ENCODE data around the gene GOT2.
"Not testable (repeated sequence)": the region's sequence is repeated elsewhere in the genome, so short reads cannot be mapped to it uniquely, and the experiment has no call there.

DNA sequence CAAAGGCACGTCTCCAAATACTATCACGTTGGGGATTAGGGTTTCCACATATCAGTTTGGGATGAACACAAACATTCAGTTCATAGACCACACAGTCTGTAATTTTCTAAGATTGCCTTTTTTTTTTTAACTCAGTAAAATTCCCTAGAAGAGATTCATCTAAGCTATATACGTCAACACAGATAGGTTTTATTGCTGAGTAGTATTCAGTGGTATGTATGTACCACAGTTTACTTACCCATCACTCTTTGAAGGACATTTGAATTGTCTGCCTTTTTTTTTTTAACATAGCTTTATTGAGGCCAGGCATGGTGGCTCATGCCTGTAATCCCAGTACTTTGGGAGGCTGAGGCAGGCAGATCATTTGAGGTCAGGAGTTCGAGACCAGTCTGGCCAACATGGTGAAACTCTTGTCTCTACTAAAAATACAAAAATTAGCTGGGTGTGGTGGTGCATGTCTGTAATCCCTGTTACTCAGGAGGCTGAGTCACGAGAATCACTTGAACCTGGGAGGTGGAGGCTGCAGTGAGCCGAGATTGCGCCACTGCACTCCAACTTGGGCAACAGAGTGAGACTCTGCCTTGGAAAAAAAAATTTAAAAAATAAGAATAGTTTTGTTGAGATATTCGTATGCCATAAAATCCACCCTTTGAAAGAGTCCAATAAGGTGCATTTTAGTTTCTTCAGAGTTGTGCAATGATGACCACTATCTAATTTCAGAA is 47.0 kb downstream of the GOT2 start:
- TF ChIP-seq, protein P1, sequence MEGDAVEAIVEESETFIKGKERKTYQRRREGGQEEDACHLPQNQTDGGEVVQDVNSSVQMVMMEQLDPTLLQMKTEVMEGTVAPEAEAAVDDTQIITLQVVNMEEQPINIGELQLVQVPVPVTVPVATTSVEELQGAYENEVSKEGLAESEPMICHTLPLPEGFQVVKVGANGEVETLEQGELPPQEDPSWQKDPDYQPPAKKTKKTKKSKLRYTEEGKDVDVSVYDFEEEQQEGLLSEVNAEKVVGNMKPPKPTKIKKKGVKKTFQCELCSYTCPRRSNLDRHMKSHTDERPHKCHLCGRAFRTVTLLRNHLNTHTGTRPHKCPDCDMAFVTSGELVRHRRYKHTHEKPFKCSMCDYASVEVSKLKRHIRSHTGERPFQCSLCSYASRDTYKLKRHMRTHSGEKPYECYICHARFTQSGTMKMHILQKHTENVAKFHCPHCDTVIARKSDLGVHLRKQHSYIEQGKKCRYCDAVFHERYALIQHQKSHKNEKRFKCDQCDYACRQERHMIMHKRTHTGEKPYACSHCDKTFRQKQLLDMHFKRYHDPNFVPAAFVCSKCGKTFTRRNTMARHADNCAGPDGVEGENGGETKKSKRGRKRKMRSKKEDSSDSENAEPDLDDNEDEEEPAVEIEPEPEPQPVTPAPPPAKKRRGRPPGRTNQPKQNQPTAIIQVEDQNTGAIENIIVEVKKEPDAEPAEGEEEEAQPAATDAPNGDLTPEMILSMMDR (IDR thresholded peaks at IDR 0.05; ENCODE audit: insufficient read depth, low read depth, low read length) = not testable (repeated sequence)
- TF ChIP-seq EZH2 (IDR thresholded peaks at IDR 0.05; ENCODE audit: insufficient read depth, low read length) = not testable (repeated sequence)
